ENCODE results near the gene OPA1. TPM values are rescaled to one million over a fixed set of nuclear protein-coding genes. Genes with fewer than 3 reads are reported as not detected.

Gene OPA1
- total and polyA plus RNA-seq, 2 of the 13 experiments (the other 11 are each of a cell fraction or from before 2014, with no cell fraction given): 26.7 to 78.5 TPM

GRCh38 chr3:193592841-193593667, at the start of gene OPA1 (continued):
- TF ChIP-seq SIN3B (IDR thresholded peaks at IDR 0.05; ENCODE audit: low read length): peak; percentile 79
- TF ChIP-seq ESRRA (CRISPR knock-in tag; IDR thresholded peaks at IDR 0.05; ENCODE audit: low read depth): peak; percentile 91
- TF ChIP-seq PHB2 (IDR thresholded peaks at IDR 0.05; ENCODE audit: partially characterized antibody): no peak
- TF ChIP-seq, protein P1, sequence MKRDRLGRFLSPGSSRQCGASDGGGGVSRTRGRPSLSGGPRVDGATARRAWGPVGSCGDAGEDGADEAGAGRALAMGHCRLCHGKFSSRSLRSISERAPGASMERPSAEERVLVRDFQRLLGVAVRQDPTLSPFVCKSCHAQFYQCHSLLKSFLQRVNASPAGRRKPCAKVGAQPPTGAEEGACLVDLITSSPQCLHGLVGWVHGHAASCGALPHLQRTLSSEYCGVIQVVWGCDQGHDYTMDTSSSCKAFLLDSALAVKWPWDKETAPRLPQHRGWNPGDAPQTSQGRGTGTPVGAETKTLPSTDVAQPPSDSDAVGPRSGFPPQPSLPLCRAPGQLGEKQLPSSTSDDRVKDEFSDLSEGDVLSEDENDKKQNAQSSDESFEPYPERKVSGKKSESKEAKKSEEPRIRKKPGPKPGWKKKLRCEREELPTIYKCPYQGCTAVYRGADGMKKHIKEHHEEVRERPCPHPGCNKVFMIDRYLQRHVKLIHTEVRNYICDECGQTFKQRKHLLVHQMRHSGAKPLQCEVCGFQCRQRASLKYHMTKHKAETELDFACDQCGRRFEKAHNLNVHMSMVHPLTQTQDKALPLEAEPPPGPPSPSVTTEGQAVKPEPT (CRISPR knock-in tag; IDR thresholded peaks at IDR 0.05; ENCODE audit: low read depth): no peak
- TF ChIP-seq, protein P2, sequence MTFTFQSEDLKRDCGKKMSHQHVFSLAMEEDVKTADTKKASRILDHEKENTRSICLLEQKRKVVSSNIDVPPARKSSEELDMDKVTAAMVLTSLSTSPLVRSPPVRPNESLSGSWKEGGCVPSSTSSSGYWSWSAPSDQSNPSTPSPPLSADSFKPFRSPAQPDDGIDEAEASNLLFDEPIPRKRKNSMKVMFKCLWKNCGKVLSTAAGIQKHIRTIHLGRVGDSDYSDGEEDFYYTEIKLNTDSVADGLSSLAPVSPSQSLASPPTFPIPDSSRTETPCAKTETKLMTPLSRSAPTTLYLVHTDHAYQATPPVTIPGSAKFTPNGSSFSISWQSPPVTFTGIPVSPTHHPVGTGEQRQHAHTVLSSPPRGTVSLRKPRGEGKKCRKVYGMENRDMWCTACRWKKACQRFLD (CRISPR knock-in tag; IDR thresholded peaks at IDR 0.05; ENCODE audit: borderline replicate concordance): peak; percentile 88; the same call in 1 of the 2 replicates
- no peak for TF ChIP-seq EZH2 (conservative IDR thresholded peaks at IDR 0.05; ENCODE audit: low read depth, low read length)
- TF ChIP-seq ZNF121 (CRISPR knock-in tag; IDR thresholded peaks at IDR 0.05): peak; percentile 36; the same call in 1 of the 2 replicates
- no peak for TF ChIP-seq FOXA1 (IDR thresholded peaks at IDR 0.05)
- TF ChIP-seq FOXA1 (CRISPR knock-in tag; IDR thresholded peaks at IDR 0.05): peak; percentile 83
- peak; percentile 65 for TF ChIP-seq HNF4A (CRISPR knock-in tag; IDR thresholded peaks at IDR 0.05)
- TF ChIP-seq GFI1 (CRISPR knock-in tag; IDR thresholded peaks at IDR 0.05; ENCODE audit: borderline replicate concordance): no peak
- TF ChIP-seq POGZ (CRISPR knock-in tag; IDR thresholded peaks at IDR 0.05): peak; percentile 100
- TF ChIP-seq ELF3 (CRISPR knock-in tag; IDR thresholded peaks at IDR 0.05): peak; percentile 98
- TF ChIP-seq, protein P3, sequence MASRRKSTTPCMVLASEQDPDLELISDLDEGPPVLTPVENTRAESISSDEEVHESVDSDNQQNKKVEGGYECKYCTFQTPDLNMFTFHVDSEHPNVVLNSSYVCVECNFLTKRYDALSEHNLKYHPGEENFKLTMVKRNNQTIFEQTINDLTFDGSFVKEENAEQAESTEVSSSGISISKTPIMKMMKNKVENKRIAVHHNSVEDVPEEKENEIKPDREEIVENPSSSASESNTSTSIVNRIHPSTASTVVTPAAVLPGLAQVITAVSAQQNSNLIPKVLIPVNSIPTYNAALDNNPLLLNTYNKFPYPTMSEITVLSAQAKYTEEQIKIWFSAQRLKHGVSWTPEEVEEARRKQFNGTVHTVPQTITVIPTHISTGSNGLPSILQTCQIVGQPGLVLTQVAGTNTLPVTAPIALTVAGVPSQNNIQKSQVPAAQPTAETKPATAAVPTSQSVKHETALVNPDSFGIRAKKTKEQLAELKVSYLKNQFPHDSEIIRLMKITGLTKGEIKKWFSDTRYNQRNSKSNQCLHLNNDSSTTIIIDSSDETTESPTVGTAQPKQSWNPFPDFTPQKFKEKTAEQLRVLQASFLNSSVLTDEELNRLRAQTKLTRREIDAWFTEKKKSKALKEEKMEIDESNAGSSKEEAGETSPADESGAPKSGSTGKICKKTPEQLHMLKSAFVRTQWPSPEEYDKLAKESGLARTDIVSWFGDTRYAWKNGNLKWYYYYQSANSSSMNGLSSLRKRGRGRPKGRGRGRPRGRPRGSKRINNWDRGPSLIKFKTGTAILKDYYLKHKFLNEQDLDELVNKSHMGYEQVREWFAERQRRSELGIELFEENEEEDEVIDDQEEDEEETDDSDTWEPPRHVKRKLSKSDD (CRISPR knock-in tag; IDR thresholded peaks at IDR 0.05; ENCODE audit: low read depth): peak; percentile 83
- no peak for TF ChIP-seq ZNF570 (CRISPR knock-in tag; IDR thresholded peaks at IDR 0.05; ENCODE audit: borderline replicate concordance)
- peak; percentile 80 for TF ChIP-seq ZNF33B (CRISPR knock-in tag; IDR thresholded peaks at IDR 0.05)
- TF ChIP-seq ZNF773 (CRISPR knock-in tag; IDR thresholded peaks at IDR 0.05; ENCODE audit: borderline replicate concordance): no peak; the same call in 1 of the 2 replicates
- TF ChIP-seq TGIF2 (CRISPR knock-in tag; IDR thresholded peaks at IDR 0.05): peak; percentile 81
- TF ChIP-seq NFE2L2 (IDR thresholded peaks at IDR 0.05; ENCODE audit: low read length): no peak
- TF ChIP-seq NCOA2 (CRISPR knock-in tag; IDR thresholded peaks at IDR 0.05): peak; percentile 76
- peak; percentile 15 for TF ChIP-seq ZNF18 (CRISPR knock-in tag; IDR thresholded peaks at IDR 0.05; ENCODE audit: insufficient replicate concordance)
- TF ChIP-seq ZNF850 (CRISPR knock-in tag; conservative IDR thresholded peaks at IDR 0.05): no peak
- TF ChIP-seq, protein P4, sequence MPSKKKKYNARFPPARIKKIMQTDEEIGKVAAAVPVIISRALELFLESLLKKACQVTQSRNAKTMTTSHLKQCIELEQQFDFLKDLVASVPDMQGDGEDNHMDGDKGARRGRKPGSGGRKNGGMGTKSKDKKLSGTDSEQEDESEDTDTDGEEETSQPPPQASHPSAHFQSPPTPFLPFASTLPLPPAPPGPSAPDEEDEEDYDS (CRISPR knock-in tag; IDR thresholded peaks at IDR 0.05): peak; percentile 80
